H9 (cell line): Measurements from ENCODE around the gene SH3TC2. TPM values are rescaled to one million over a fixed set of nuclear protein-coding genes. Genes with fewer than 3 reads are reported as not detected.

ENCODE experiments used
- DNase-seq: peaks from one replicate; pipeline ENCODE4 v3.0.0-alpha.2; 2017
- H2AFZ ChIP-seq: one replicate; pipeline ENCODE4 v1.6.1; 2013; ENCODE audit warnings: mild to moderate bottlenecking, low read length, control low read depth, moderate library complexity
- H2AK5ac ChIP-seq: 2 replicates; pipeline ENCODE4 v1.6.1; 2013; ENCODE audit warnings: low read length, control low read depth, mixed read lengths; ENCODE audit not compliant: insufficient read length
- H2BK120ac ChIP-seq: one replicate; pipeline ENCODE4 v1.6.1; 2013; ENCODE audit warnings: low read depth, mild to moderate bottlenecking, low read length, control low read depth, inconsistent platforms; ENCODE audit not compliant: poor library complexity, severe bottlenecking
- H2BK12ac ChIP-seq: 2 replicates; pipeline ENCODE4 v1.6.1; 2013; ENCODE audit warnings: low read length, control low read depth, mixed read lengths, low read depth; ENCODE audit not compliant: insufficient read length
- H2BK15ac ChIP-seq: 2 replicates; pipeline ENCODE4 v1.6.1; 2013; ENCODE audit warnings: low read depth, low read length, control low read depth
- H2BK20ac ChIP-seq: one replicate; pipeline ENCODE4 v1.6.1; 2013; ENCODE audit warnings: low read depth, mild to moderate bottlenecking, low read length, control low read depth, inconsistent platforms; ENCODE audit not compliant: poor library complexity, severe bottlenecking
- H2BK5ac ChIP-seq: 2 replicates; pipeline ENCODE4 v1.6.1; 2013; ENCODE audit warnings: low read length, control low read depth, mixed read lengths; ENCODE audit not compliant: insufficient read length
- H3K14ac ChIP-seq: 2 replicates; pipeline ENCODE4 v1.6.1; 2013; ENCODE audit warnings: low read length, control low read depth; ENCODE audit not compliant: insufficient read depth
- H3K18ac ChIP-seq: 2 replicates; pipeline ENCODE4 v1.6.1; 2013; ENCODE audit warnings: low read depth, mild to moderate bottlenecking, mixed read lengths, low read length, control low read depth; ENCODE audit not compliant: insufficient read length
- H3K23ac ChIP-seq: 2 replicates; pipeline ENCODE4 v1.6.1; 2013; ENCODE audit warnings: low read length, control low read depth, mixed read lengths, low read depth; ENCODE audit not compliant: insufficient read length
- H3K23me2 ChIP-seq: 2 replicates; pipeline ENCODE4 v1.6.1; 2013; ENCODE audit warnings: low read depth, mild to moderate bottlenecking, mixed read lengths, low read length, control low read depth; ENCODE audit not compliant: insufficient read length, poor library complexity, severe bottlenecking
- H3K27ac ChIP-seq: 2 replicates; pipeline ENCODE4 v1.5.1; 2013; ENCODE audit warnings: low read length, control low read depth, mixed read lengths, low read depth; ENCODE audit not compliant: insufficient read length
- H3K27me3 ChIP-seq: 2 replicates; pipeline ENCODE4 v1.6.1; 2013; ENCODE audit warnings: low read length, control low read depth, inconsistent platforms; ENCODE audit not compliant: insufficient read depth
- H3K4ac ChIP-seq: 2 replicates; pipeline ENCODE4 v1.6.1; 2013; ENCODE audit warnings: low read depth, mild to moderate bottlenecking, control low read depth, inconsistent platforms, low read length, moderate library complexity
- H3K4me1 ChIP-seq: 2 replicates; pipeline ENCODE4 v1.6.1; 2013; ENCODE audit warnings: low read length, control low read depth, inconsistent platforms; ENCODE audit not compliant: insufficient read depth
- H3K4me2 ChIP-seq: 2 replicates; pipeline ENCODE4 v1.6.1; 2013; ENCODE audit warnings: low read length, control low read depth, mixed read lengths; ENCODE audit not compliant: insufficient read length, insufficient read depth
- H3K56ac ChIP-seq: 2 replicates; pipeline ENCODE4 v1.6.1; 2013; ENCODE audit warnings: low read depth, mild to moderate bottlenecking, mixed read lengths, low read length, control low read depth; ENCODE audit not compliant: insufficient read length
- H3K79me1 ChIP-seq: 2 replicates; pipeline ENCODE4 v1.6.1; 2013; ENCODE audit warnings: low read depth, mild to moderate bottlenecking, moderate library complexity, low read length, control low read depth, inconsistent platforms; ENCODE audit not compliant: insufficient read depth, poor library complexity, severe bottlenecking
- H3K79me2 ChIP-seq: 2 replicates; pipeline ENCODE4 v1.6.1; 2013; ENCODE audit warnings: low read length, control low read depth, inconsistent platforms; ENCODE audit not compliant: insufficient read depth
- H3K9ac ChIP-seq: 2 replicates; pipeline ENCODE4 v1.6.1; 2013; ENCODE audit warnings: low read length, control low read depth, mixed read lengths; ENCODE audit not compliant: insufficient read length; ENCODE audit errors: extremely low read depth
- H3K9me3 ChIP-seq: one replicate; pipeline ENCODE4 v1.6.1; 2013; ENCODE audit warnings: low read depth, low read length, inconsistent platforms; ENCODE audit not compliant: control insufficient read depth
- H3T11ph ChIP-seq: one replicate; pipeline ENCODE4 v1.6.1; 2013; ENCODE audit warnings: mild to moderate bottlenecking, low read length, control low read depth, inconsistent platforms
- H4K20me1 ChIP-seq: one replicate; pipeline ENCODE4 v1.6.1; 2013; ENCODE audit not compliant: control insufficient read depth, insufficient read length, insufficient read depth
- H4K5ac ChIP-seq: 2 replicates; pipeline ENCODE4 v1.6.1; 2013; ENCODE audit warnings: low read depth, mild to moderate bottlenecking, mixed read lengths, low read length, control low read depth; ENCODE audit not compliant: insufficient read length
- H4K8ac ChIP-seq: replicated peaks from 2 replicates; pipeline ENCODE4 v1.6.1; 2013; ENCODE audit warnings: low read length, control low read depth, mixed read lengths, low read depth; ENCODE audit not compliant: insufficient read length
- H4K91ac ChIP-seq: 2 replicates; pipeline ENCODE4 v1.6.1; 2013; ENCODE audit warnings: low read depth, mild to moderate bottlenecking, moderate library complexity, mixed read lengths, low read length, control low read depth; ENCODE audit not compliant: insufficient read length
- H3K27ac Mint-ChIP-seq, 3 experiments: 2 replicates in 2 of 3; 3 replicates in 1 of 3; pipeline ENCODE4 v1.8.0; 2020 to 2021; ENCODE audit warnings: mixed read lengths in 3 of 3, mild to moderate bottlenecking in 1 of 3, moderate library complexity in 1 of 3
- H3K27me3 Mint-ChIP-seq: 2 replicates; pipeline ENCODE4 v1.8.0; 2021; ENCODE audit warnings: low read depth, mild to moderate bottlenecking, moderate library complexity, mixed read lengths
- H3K36me3 Mint-ChIP-seq, 3 experiments: 2 replicates in 2 of 3; 3 replicates in 1 of 3; pipeline ENCODE4 v1.8.0; 2020 to 2021; ENCODE audit warnings: low read depth in 3 of 3, mixed read lengths in 3 of 3; ENCODE audit not compliant: insufficient read depth in 1 of 3
- H3K4me1 Mint-ChIP-seq, 2 experiments: 2 replicates each; pipeline ENCODE4 v1.8.0; 2020; ENCODE audit warnings: mixed read lengths in 2 of 2
- H3K4me3 Mint-ChIP-seq, 2 experiments: 2 replicates in 1 of 2; 3 replicates in 1 of 2; pipeline ENCODE4 v1.8.0; 2020 to 2021; ENCODE audit warnings: mild to moderate bottlenecking in 2 of 2, mixed read lengths in 2 of 2, moderate library complexity in 1 of 2
- H3K9me3 Mint-ChIP-seq, 2 experiments: 2 replicates in 1 of 2; 3 replicates in 1 of 2; pipeline ENCODE4 v1.8.0; 2020; ENCODE audit warnings: mild to moderate bottlenecking in 2 of 2, mixed read lengths in 2 of 2, moderate library complexity in 1 of 2
- CTCF ChIP-seq: fragments of 200-600 bp; sonication (generic); conservative IDR thresholded peaks from 3 replicates; pipeline ENCODE4 v1.8.0; 2021; ENCODE audit warnings: antibody characterized with exemption, mild to moderate bottlenecking
- WGBS: extraction: QIAGEN DNeasy Blood & Tissue Kit; methylation state at CpG from one replicate; pipeline ENCODE4 v1.1.7; 2013; ENCODE audit warnings: missing lambda C conversion rate, low lambda C conversion rate, mixed read lengths; ENCODE audit not compliant: insufficient read length; ENCODE audit errors: extremely low coverage; 5-methylcytosine and 5-hydroxymethylcytosine counted together
- total RNA-seq: library from RNA; stranded (reverse); gene quantifications from 2 replicates; pipeline ENCODE4 v1.2.1, GENCODE V29; 2021

SH3TC2 gene
- total RNA-seq, 1 experiment from 2014 or later, result not detected

GRCh38 chr5:149027636-149028035, 35.2 kb downstream of the SH3TC2 start:
- H3K18ac ChIP-seq, result no peak overlapping the region
- H4K91ac ChIP-seq, result no peak overlapping the region
- H3K9me3 Mint-ChIP-seq, result no peaks in the 10 kb centered on the region
- H3K4ac ChIP-seq, result no peak overlapping the region
- no peaks in the 10 kb centered on the region for H4K20me1 ChIP-seq
- H3K27ac Mint-ChIP-seq, result no peak overlapping the region
- H3K27me3 ChIP-seq, result no peaks in the 10 kb centered on the region
- H3K4me3 Mint-ChIP-seq, result no peak overlapping the region
- H3K9ac ChIP-seq, result no peak overlapping the region
- no peak overlapping the region for H2BK12ac ChIP-seq
- no peak overlapping the region for H2BK20ac ChIP-seq
- no peak overlapping the region for H4K8ac ChIP-seq
- H2AK5ac ChIP-seq, result no peak overlapping the region
- H3K4me1 ChIP-seq, result no peaks in the 10 kb centered on the region
- H3K23ac ChIP-seq, result no peak overlapping the region
- H3K27ac ChIP-seq, result no peak overlapping the region
- no peaks in the 10 kb centered on the region for H3K79me2 ChIP-seq
- no peaks in the 10 kb centered on the region for H3K9me3 ChIP-seq
- 0 out of 4 replicates have a peak, but pooled peaks cover 0 to 2% of the 10 kb centered on the region in 2 experiments for H3K4me1 Mint-ChIP-seq
- H3K23me2 ChIP-seq, result no peaks in the 10 kb centered on the region
- H3K56ac ChIP-seq, result no peak overlapping the region
- no peak overlapping the region for H2BK120ac ChIP-seq
- no peak for TF ChIP-seq CTCF
- no peak overlapping the region for H3T11ph ChIP-seq
- H4K5ac ChIP-seq, result no peak overlapping the region
- no peak for DNase-seq
- no peaks in the 10 kb centered on the region for H3K79me1 ChIP-seq
- H2BK5ac ChIP-seq, result no peak overlapping the region
- no CpG with 5 or more reads among the region's 12 CpGs for WGBS
- no peak overlapping the region for H2BK15ac ChIP-seq
- H3K4me2 ChIP-seq, result no peak overlapping the region
- H3K14ac ChIP-seq, result no peak overlapping the region
- H3K36me3 Mint-ChIP-seq, result no peaks in the 10 kb centered on the region
- no peaks in the 10 kb centered on the region; the same call in none of the 2 replicates for H3K27me3 Mint-ChIP-seq
- H2AFZ ChIP-seq, result no peak overlapping the region
